ENCODE data around the gene PRDM16.

PRDM16 gene

DNA sequence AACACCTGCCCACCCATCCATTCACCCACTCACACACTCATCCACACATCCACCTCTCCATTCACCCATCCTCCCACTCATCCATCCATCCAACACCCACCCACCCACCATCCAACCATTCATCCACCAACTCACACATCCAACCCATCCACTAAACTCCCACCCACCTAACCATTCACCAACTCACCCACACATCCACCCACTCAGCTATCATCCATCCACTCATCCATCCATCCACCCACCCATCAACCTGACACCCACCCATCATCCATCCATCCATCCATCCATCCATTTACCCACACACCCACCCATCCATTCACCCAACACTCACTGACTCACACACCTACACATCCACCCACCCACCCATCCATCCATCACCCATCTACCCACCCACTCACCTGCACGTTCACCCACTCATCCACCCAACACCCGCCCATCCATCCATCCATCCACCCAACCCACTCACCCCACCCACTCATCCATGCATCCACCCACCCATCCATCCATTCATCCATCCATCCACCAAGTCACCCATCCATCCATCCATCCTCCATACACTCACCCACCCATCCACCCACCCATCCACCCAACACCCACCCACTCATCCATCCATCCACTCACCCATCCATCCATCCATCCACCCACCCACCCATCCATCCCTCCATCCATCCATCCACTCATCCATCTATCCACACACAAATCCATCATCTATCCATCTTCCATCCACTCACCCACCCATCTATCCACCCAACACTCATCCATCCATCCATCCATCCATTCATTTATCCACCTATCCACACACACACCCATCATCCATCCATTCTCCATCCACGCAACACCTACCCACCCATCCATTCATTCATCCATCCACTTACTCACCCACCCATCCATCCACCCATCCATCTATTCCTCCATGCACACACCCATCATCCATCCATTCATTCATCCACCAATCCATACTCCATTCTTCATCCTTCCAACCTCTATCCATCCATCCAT is 17.4 kb upstream of the PRDM16 start:
- no peak overlapping the region for H3K9ac ChIP-seq (ENCODE audit: low read length)
- H3K36me3 ChIP-seq (ENCODE audit: control insufficient read depth, insufficient read depth, low read length), result no peaks in the 10 kb centered on the region
- H3K4me3 ChIP-seq (ENCODE audit: low read length), result no peak overlapping the region
- no peaks in the 10 kb centered on the region for H3K4me1 ChIP-seq (ENCODE audit: control insufficient read depth, insufficient read depth, low read length)
- peaks cover 5% of the 10 kb centered on the region for H3K27me3 ChIP-seq (ENCODE audit: control insufficient read depth, insufficient read depth, low read length)
- H3K27ac ChIP-seq (ENCODE audit: low read depth, low read length), result no peak overlapping the region

DNA sequence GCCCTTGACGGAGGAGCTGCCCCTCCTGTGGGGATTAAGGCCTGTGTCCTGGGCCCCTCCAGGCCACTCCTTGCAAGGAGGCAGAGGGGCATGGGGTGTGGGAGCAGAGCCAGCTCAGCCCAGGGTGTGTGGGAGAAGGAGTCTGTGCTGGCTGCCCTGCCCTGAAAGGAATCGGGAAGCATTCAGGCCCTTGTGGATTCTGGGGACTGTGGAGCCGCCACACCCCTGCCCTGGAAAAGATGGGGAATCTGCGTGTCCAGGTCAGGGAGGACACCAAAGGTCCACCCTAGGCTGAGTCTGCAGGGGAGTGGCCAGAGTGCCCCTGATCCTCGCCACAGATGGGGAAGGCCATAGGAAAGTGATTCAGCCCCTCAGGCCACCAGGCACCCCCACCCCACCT is 16.5 kb upstream of the PRDM16 start:
- H3K27me3 ChIP-seq (ENCODE audit: control insufficient read depth, insufficient read depth, low read length), result peaks cover 5% of the 10 kb centered on the region
- H3K4me1 ChIP-seq (ENCODE audit: control insufficient read depth, insufficient read depth, low read length), result no peaks in the 10 kb centered on the region
- H3K36me3 ChIP-seq (ENCODE audit: control insufficient read depth, insufficient read depth, low read length), result no peaks in the 10 kb centered on the region
- H3K27ac ChIP-seq (ENCODE audit: low read depth, low read length), result no peak overlapping the region
- no peak overlapping the region for H3K9ac ChIP-seq (ENCODE audit: low read length)
- H3K4me3 ChIP-seq (ENCODE audit: low read length), result no peak overlapping the region

DNA sequence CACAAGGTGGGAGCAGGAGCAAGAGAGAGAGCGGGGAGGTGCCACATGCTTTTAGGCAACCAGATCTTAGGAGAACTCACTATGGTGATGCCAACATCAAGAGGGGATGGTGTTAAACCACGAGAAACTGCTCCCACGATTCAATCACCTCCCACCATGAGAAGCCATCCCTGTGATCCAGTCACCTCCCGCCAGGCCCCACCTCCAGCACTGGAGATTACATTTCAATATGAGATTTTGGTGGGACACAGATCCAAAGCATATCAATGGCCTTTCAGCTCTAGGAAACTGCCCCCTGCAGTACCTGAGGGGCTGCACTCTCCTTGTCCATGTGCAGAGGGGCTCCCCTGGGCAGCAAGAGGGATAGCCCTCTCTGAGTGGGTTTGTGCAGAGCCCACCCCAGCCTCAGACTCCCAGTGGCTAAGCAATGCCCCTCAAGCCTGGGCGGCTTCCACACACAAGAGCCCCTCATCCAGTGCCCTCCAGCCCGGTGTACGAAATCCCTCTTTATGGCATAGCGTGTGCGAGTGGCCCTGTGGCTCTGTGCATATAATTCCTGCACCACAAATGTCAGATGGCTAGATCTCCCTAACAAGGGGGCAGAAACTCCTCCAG is 15.5 kb upstream of the PRDM16 start:
- Histone ChIP-seq H3K9ac (ENCODE audit: low read length) (no peak overlapping the region), H3K36me3 (ENCODE audit: control insufficient read depth, insufficient read depth, low read length) (no peaks in the 10 kb centered on the region), H3K27me3 (ENCODE audit: control insufficient read depth, insufficient read depth, low read length) (peaks cover 5% of the 10 kb centered on the region), H3K4me1 (ENCODE audit: control insufficient read depth, insufficient read depth, low read length) (no peaks in the 10 kb centered on the region), H3K27ac (ENCODE audit: low read depth, low read length) (no peak overlapping the region), H3K4me3 (ENCODE audit: low read length) (no peak overlapping the region)

DNA sequence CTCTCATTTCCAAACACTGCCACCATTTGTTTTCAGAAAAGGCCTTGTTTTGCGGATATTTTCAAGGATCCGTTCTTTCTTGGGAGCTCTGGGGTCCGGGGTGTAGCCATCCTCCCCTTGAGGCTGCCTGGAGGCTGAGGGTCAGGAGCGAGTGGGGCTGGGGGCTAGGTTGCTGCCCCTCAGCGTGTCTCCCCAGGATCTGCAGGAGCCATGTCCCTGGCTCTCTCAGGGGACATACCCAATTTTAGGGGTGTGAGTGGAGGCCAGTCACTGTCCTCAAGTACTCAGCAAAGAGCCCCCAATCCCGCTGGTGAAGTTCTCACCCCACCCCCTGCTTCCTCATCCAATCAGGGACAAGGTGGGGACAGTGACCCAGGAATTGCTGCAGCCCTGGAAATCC is 15.0 kb upstream of the PRDM16 start:
- Histone ChIP-seq H3K4me3 (ENCODE audit: low read length) (no peak overlapping the region), H3K4me1 (ENCODE audit: control insufficient read depth, insufficient read depth, low read length) (no peaks in the 10 kb centered on the region)

DNA sequence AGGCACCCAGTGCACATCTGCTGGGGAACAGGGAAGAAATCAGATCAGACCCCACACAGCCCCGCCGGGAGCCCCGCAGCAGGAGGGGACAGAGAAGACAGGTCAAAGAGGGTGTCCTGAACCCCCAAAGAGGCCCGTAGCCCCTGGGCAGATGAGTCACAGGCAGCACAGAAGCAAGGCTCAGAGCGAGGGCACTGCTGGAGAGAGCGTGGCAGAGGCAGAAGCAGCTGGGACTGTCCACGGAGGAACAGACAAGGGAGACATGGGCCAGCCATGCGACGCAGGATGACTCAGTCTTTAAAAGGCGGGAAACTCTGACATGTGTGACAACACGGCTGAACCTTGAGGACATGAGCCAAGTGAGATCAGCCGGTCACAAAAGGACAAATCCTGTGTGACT is 14.5 kb upstream of the PRDM16 start:
- H3K27ac ChIP-seq (ENCODE audit: low read depth, low read length), result no peak overlapping the region
- no peaks in the 10 kb centered on the region for H3K36me3 ChIP-seq (ENCODE audit: control insufficient read depth, insufficient read depth, low read length)
- no peak overlapping the region for H3K4me3 ChIP-seq (ENCODE audit: low read length)
- peaks cover 5% of the 10 kb centered on the region for H3K27me3 ChIP-seq (ENCODE audit: control insufficient read depth, insufficient read depth, low read length)
- no peak overlapping the region for H3K9ac ChIP-seq (ENCODE audit: low read length)
- no peaks in the 10 kb centered on the region for H3K4me1 ChIP-seq (ENCODE audit: control insufficient read depth, insufficient read depth, low read length)

More for the DNA sequence above, 15.0 kb upstream of the PRDM16 start:
- Histone ChIP-seq H3K27me3 (ENCODE audit: control insufficient read depth, insufficient read depth, low read length) (peaks cover 5% of the 10 kb centered on the region), H3K27ac (ENCODE audit: low read depth, low read length) (no peak overlapping the region), H3K36me3 (ENCODE audit: control insufficient read depth, insufficient read depth, low read length) (no peaks in the 10 kb centered on the region), H3K9ac (ENCODE audit: low read length) (no peak overlapping the region)

DNA sequence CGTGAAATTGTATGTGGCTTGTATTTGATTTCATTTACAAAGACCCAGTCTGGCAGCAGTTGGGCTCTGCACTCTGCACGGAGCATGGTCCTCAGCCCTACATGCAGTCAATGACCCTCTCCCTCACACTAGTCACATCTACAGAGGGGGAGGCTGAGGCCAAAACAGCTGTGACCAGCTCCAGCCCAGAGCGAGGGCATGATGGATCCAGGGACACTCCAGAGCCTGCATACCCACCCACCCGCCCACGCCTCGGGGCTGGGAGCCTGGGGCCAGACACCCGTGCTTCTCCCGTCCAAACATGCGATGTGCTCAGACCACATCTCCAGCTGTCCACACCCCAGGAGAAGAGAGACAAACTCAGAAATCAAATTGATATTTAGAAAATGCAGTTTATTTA is 14.0 kb upstream of the PRDM16 start:
- Histone ChIP-seq H3K9ac (ENCODE audit: low read length) (no peak overlapping the region), H3K4me1 (ENCODE audit: control insufficient read depth, insufficient read depth, low read length) (no peaks in the 10 kb centered on the region), H3K4me3 (ENCODE audit: low read length) (no peak overlapping the region), H3K27ac (ENCODE audit: low read depth, low read length) (no peak overlapping the region), H3K36me3 (ENCODE audit: control insufficient read depth, insufficient read depth, low read length) (no peaks in the 10 kb centered on the region), H3K27me3 (ENCODE audit: control insufficient read depth, insufficient read depth, low read length) (peaks cover 5% of the 10 kb centered on the region)

DNA sequence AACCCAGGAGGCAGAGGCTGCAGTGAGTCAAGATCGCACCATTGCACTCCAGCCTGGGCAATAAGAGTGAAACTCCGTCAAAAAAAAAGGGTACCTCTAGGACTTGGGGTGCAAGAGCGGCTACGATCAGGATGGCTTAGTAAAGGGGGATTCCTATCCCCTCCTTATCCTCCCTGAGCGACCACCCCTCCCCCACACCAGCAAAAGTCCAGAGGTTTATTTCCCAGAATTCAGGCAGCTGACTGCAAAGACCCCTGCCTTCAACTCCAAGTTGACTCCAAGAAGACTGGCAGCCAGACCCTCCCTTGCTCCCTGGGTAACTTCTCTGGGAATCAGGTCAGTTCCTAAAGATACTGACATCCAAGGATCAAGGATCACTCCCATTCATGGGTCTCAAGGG is 12.4 kb upstream of the PRDM16 start:
- no peak overlapping the region for H3K27ac ChIP-seq (ENCODE audit: low read depth, low read length)
- no peaks in the 10 kb centered on the region for H3K4me1 ChIP-seq (ENCODE audit: control insufficient read depth, insufficient read depth, low read length)
- H3K36me3 ChIP-seq (ENCODE audit: control insufficient read depth, insufficient read depth, low read length), result no peaks in the 10 kb centered on the region
- H3K9ac ChIP-seq (ENCODE audit: low read length), result no peak overlapping the region
- no peak overlapping the region for H3K4me3 ChIP-seq (ENCODE audit: low read length)
- peaks cover 9% of the 10 kb centered on the region for H3K27me3 ChIP-seq (ENCODE audit: control insufficient read depth, insufficient read depth, low read length)

DNA sequence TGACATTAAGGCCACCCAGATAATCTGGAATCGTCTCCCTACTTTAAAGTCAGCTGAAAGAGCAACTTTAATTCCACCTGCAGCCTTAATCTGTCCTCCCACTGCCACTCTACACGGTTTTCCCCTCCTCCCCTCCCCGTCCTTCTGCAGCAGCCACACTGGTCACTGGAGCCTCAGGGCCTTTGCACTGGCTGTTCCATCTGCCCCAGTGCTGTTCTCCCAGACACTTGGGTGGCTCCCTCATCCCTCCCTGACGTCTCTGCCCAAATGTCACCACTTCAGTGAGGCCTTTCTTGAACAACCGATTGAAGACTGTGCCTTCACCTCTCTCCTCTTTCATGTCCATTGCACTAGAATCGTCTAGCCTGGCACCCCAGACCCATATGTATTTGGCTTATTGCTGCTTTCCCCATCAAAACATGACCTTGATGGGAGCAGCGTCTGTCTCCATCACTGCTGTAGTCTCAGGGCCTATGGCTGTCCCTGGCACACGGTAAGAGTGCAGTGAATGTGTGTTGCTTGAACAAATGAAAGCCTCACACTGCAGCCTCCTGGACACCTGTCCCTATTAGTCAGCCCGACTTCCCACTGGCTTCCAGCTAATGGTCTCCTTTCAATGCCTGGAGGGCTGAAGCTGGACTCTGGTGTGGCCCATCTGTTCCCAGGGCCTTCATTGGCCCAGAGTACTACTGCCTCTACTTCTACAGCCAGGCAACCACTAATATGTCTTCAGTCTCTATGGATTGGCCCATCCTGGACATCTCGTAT is 10.6 kb upstream of the PRDM16 start:
- Histone ChIP-seq H3K4me3 (ENCODE audit: low read length) (no peak overlapping the region), H3K27me3 (ENCODE audit: control insufficient read depth, insufficient read depth, low read length) (peaks cover 18% of the 10 kb centered on the region), H3K36me3 (ENCODE audit: control insufficient read depth, insufficient read depth, low read length) (no peaks in the 10 kb centered on the region)

DNA sequence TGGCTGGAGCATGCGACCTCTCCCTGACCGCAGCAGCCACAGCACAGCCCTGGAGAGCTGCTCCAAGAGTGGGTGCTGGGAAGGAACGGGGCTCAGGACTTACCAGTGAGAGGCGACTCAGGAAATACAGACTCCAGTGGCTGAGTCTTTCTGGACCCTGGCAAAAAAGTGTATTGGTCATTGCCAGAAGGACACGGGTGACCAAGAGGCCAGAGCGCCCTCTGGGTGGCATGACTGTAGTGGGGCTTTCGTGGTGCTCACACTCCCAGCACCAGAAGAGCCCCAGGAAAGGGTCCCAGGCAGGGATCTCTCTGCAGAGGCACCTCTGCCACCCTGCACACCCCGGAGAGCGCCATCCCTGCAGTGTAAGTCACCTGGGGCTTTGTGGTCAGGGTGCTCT is 8.9 kb upstream of the PRDM16 start:
- no peak overlapping the region for H3K9ac ChIP-seq (ENCODE audit: low read length)
- no peaks in the 10 kb centered on the region for H3K36me3 ChIP-seq (ENCODE audit: control insufficient read depth, insufficient read depth, low read length)
- H3K27ac ChIP-seq (ENCODE audit: low read depth, low read length), result no peak overlapping the region
- peaks cover 28% of the 10 kb centered on the region for H3K27me3 ChIP-seq (ENCODE audit: control insufficient read depth, insufficient read depth, low read length)
- H3K4me1 ChIP-seq (ENCODE audit: control insufficient read depth, insufficient read depth, low read length), result no peaks in the 10 kb centered on the region
- H3K4me3 ChIP-seq (ENCODE audit: low read length), result no peak overlapping the region

More for the DNA sequence above, 10.6 kb upstream of the PRDM16 start:
- Histone ChIP-seq H3K9ac (ENCODE audit: low read length) (no peak overlapping the region), H3K27ac (ENCODE audit: low read depth, low read length) (no peak overlapping the region), H3K4me1 (ENCODE audit: control insufficient read depth, insufficient read depth, low read length) (no peaks in the 10 kb centered on the region)

DNA sequence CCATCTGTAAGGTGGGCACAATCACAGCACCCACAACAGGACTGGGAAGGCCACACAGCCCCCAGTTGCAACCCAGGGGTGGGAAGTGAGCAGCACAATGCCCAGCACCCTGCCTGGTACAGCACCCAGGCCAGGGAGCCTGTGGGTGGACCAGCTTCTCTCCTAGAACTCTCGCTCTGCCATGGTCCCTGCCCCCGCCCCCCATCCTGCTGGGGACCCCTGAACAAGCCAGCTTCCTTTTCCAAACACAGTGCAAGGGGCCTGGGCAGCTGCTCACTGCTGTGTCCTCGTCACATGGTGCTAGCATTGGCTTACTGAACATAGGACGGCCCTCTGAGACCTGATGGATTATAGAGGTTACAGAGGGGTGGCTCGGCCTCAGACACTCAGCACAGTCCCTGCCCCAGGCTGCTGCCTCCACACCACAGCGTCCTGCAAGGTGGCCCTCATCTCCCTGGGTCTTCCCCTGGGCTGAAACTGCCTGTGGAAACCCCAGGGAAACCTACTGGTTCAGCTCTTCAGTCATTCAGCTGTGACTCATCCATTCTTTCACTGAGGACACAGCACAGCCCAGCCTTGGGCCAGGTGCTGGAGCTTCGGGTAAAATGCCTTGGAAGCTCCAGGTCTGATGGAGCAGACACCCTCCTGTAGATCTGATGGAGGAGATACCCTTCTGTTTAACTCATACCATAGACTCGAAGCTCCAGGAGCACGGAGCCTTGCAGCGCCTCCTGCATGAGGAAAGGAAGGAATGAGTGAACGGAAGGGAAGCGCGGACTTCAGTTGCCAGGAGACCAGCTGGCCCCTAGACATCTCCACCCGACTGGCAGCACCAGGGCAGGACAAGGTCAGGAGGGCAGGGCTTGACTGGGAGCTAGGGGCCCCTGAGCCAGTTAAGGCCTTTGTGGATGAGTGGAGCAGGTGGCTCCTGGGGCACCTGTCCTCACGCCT is 8.1 kb upstream of the PRDM16 start:
- Histone ChIP-seq H3K4me1 (ENCODE audit: control insufficient read depth, insufficient read depth, low read length) (no peaks in the 10 kb centered on the region), H3K36me3 (ENCODE audit: control insufficient read depth, insufficient read depth, low read length) (no peaks in the 10 kb centered on the region), H3K4me3 (ENCODE audit: low read length) (no peak overlapping the region), H3K27ac (ENCODE audit: low read depth, low read length) (no peak overlapping the region), H3K9ac (ENCODE audit: low read length) (no peak overlapping the region), H3K27me3 (ENCODE audit: control insufficient read depth, insufficient read depth, low read length) (peaks cover 28% of the 10 kb centered on the region)

DNA sequence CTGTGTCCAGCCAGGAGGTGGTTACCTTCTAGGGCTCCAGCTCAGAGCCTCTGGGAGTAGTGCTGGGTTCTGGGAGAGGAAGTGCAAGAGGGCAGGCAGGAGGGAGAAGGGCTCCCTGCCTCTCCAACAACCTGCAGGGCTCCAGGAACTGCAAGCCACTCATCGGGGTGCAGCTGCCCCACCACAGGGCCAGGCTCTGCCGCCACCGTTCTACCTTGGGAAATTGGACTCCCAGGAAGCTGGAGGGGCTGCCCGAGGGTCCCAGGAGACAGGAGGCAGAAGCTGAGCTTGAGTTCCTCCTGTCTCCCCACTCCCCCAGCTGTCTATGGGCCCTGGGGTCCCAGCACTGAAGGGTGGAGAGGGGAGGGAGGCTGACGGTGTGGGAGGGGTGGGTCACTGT is 7.4 kb upstream of the PRDM16 start:
- Histone ChIP-seq H3K4me1 (ENCODE audit: control insufficient read depth, insufficient read depth, low read length) (no peaks in the 10 kb centered on the region), H3K27me3 (ENCODE audit: control insufficient read depth, insufficient read depth, low read length) (peaks cover 33% of the 10 kb centered on the region), H3K9ac (ENCODE audit: low read length) (no peak overlapping the region)

More for the DNA sequence above, 7.4 kb upstream of the PRDM16 start:
- no peak overlapping the region for H3K27ac ChIP-seq (ENCODE audit: low read depth, low read length)
- H3K36me3 ChIP-seq (ENCODE audit: control insufficient read depth, insufficient read depth, low read length), result no peaks in the 10 kb centered on the region
- H3K4me3 ChIP-seq (ENCODE audit: low read length), result no peak overlapping the region

Measured in rectal smooth muscle tissue (tissue), 1 donor.